Measurements from ENCODE around the gene CRACR2A.

GRCh38 chr12:3752096-3752709 lies 706 bp downstream of the CRACR2A start:
- TF ChIP-seq CTCF (IDR thresholded peaks at IDR 0.05) (no peak), POLR2A (IDR thresholded peaks at IDR 0.05) (no peak)
